GM12878 (cell line): ENCODE results near the gene DRAXIN. TPM values are rescaled to one million over a fixed set of nuclear protein-coding genes. Genes with fewer than 3 reads are reported as not detected.

Experiments used
- BACH1 ChIP-seq: fragments of 450-650 bp; IDR thresholded peaks from 2 replicates; pipeline ENCODE4 v1.6.1; 2017; ENCODE audit warnings: mild to moderate bottlenecking, borderline replicate concordance
- BRCA1 ChIP-seq: IDR thresholded peaks from 2 replicates; pipeline ENCODE4 v1.6.1; 2011; ENCODE audit warnings: low read depth, low read length, improper control_type of control experiment
- CHD4 ChIP-seq: fragments of 200-600 bp; sonication (generic); IDR thresholded peaks from 2 replicates; pipeline ENCODE4 v1.6.1; 2016; ENCODE audit warnings: mild to moderate bottlenecking
- EGR1 ChIP-seq, 2 experiments: IDR thresholded peaks; 1 replicate in 1 of 2; 2 replicates in 1 of 2; pipeline ENCODE4 v1.6.1; 2011 to 2012; ENCODE audit warnings: low read depth in 2 of 2, low read length in 2 of 2, borderline replicate concordance in 1 of 2, mild to moderate bottlenecking in 1 of 2, moderate library complexity in 1 of 2
- FOXM1 ChIP-seq: IDR thresholded peaks from 2 replicates; pipeline ENCODE4 v1.6.1; 2012; ENCODE audit warnings: low read depth, mild to moderate bottlenecking, inconsistent platforms, low read length, moderate library complexity
- IRF4 ChIP-seq: IDR thresholded peaks from 2 replicates; pipeline ENCODE4 v1.6.1; 2011; ENCODE audit warnings: low read depth, low read length
- MEF2B ChIP-seq: fragments of 450-650 bp; IDR thresholded peaks from 2 replicates; pipeline ENCODE4 v1.6.1; 2018; ENCODE audit warnings: mild to moderate bottlenecking, moderate library complexity; ENCODE audit not compliant: partially characterized antibody, poor library complexity, severe bottlenecking
- NFIC ChIP-seq: IDR thresholded peaks from 2 replicates; pipeline ENCODE4 v1.6.1; 2012; ENCODE audit warnings: low read depth, mild to moderate bottlenecking, inconsistent platforms, low read length, moderate library complexity
- PAX5 ChIP-seq: IDR thresholded peaks from 2 replicates; pipeline ENCODE4 v1.6.1; 2011; ENCODE audit warnings: low read depth, low read length, borderline replicate concordance
- POU2F2 ChIP-seq: IDR thresholded peaks from 3 replicates; pipeline ENCODE4 v1.6.1; 2011; ENCODE audit warnings: low read depth, mild to moderate bottlenecking, low read length, borderline replicate concordance
- SPI1 ChIP-seq: IDR thresholded peaks from 2 replicates; pipeline ENCODE4 v1.6.1; 2011; ENCODE audit warnings: low read depth, mild to moderate bottlenecking, low read length, moderate library complexity, borderline replicate concordance; ENCODE audit not compliant: insufficient read depth
- SREBF1 ChIP-seq: IDR thresholded peaks from 2 replicates; pipeline ENCODE4 v1.6.1; 2012; ENCODE audit warnings: mild to moderate bottlenecking, low read length
- TCF12 ChIP-seq: IDR thresholded peaks from 2 replicates; pipeline ENCODE4 v1.6.1; 2011; ENCODE audit warnings: low read depth, mild to moderate bottlenecking, low read length
- polyA plus RNA-seq, 11 experiments: library from polyadenylated mRNA; depleted of rRNA in 4 of 11; unstranded in 6 of 11; stranded (reverse) in 5 of 11; fragments of >200 nt; fragmentation: Nextera tagmentation in 4 of 11; fragmentation: Illumina TruSeq in 1 of 11; extraction: Ambion mirVana in 4 of 11; extraction: Trizol in 1 of 11; gene quantifications; 1 replicate in 1 of 11; 2 replicates in 10 of 11; pipeline versions ENCODE4 v1.2.1 to v1.2.3, GENCODE V29; 2011 to 2016; ENCODE audit warnings: inconsistent platforms in 2 of 11, missing spikeins in 2 of 11, low read depth in 1 of 11
- total RNA-seq, 4 experiments: library from RNA; depleted of rRNA in 3 of 4; stranded (reverse); fragments of >200 nt in 3 of 4; fragmentation: Illumina TruSeq in 1 of 4; extraction: Trizol in 1 of 4; gene quantifications; 2 replicates each; pipeline versions ENCODE4 v1.2.1 to v1.2.3, GENCODE V29; 2013 to 2021
- TF ChIP-seq, protein P1 (sequence below): fragments of 450-650 bp; IDR thresholded peaks from 2 replicates; pipeline ENCODE4 v1.6.1; 2017; ENCODE audit warnings: mild to moderate bottlenecking, moderate library complexity
- TF ChIP-seq, protein P2 (sequence below): IDR thresholded peaks from 2 replicates; pipeline ENCODE4 v1.6.1; 2012; ENCODE audit warnings: low read length, inconsistent platforms
- TF ChIP-seq, protein P3 (sequence below): fragments of 450-650 bp; IDR thresholded peaks from 2 replicates; pipeline ENCODE4 v1.6.1; 2017; ENCODE audit warnings: mild to moderate bottlenecking, low read depth, inconsistent platforms; ENCODE audit not compliant: poor library complexity, severe bottlenecking
- TF ChIP-seq, protein P4 (sequence below): IDR thresholded peaks from 2 replicates; pipeline ENCODE4 v1.6.1; 2012; ENCODE audit warnings: improper control_type of control experiment, low read depth, low read length; ENCODE audit not compliant: insufficient replicate concordance

DRAXIN gene
- total and polyA plus RNA-seq, 10 of the 15 experiments (the other 5 are each of a cell fraction or from before 2014, with no cell fraction given) = 0.01 to 0.05 (median 0.03) TPM; not detected in 3

DNA sequence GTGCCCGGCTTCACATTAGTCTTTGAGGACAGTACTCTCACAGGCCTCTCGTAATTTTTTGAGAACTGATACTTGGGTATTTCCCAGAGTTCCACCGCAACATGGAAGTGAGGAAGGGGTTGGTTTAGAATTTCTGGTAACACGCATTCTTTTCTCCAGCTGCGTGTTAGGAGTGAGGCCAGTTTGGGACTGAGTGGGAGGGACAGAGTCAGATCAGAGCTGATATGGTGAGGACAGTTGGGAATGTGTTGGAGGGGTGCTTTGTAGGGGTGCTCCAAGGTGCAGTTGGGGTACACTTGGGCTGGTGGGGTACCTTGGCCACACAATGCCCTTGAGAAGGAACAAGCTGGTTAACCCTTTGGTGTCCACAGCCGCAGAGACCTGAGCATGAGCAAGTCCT is 20.8 kb upstream of the DRAXIN start (continued):
- TF ChIP-seq, protein P1, sequence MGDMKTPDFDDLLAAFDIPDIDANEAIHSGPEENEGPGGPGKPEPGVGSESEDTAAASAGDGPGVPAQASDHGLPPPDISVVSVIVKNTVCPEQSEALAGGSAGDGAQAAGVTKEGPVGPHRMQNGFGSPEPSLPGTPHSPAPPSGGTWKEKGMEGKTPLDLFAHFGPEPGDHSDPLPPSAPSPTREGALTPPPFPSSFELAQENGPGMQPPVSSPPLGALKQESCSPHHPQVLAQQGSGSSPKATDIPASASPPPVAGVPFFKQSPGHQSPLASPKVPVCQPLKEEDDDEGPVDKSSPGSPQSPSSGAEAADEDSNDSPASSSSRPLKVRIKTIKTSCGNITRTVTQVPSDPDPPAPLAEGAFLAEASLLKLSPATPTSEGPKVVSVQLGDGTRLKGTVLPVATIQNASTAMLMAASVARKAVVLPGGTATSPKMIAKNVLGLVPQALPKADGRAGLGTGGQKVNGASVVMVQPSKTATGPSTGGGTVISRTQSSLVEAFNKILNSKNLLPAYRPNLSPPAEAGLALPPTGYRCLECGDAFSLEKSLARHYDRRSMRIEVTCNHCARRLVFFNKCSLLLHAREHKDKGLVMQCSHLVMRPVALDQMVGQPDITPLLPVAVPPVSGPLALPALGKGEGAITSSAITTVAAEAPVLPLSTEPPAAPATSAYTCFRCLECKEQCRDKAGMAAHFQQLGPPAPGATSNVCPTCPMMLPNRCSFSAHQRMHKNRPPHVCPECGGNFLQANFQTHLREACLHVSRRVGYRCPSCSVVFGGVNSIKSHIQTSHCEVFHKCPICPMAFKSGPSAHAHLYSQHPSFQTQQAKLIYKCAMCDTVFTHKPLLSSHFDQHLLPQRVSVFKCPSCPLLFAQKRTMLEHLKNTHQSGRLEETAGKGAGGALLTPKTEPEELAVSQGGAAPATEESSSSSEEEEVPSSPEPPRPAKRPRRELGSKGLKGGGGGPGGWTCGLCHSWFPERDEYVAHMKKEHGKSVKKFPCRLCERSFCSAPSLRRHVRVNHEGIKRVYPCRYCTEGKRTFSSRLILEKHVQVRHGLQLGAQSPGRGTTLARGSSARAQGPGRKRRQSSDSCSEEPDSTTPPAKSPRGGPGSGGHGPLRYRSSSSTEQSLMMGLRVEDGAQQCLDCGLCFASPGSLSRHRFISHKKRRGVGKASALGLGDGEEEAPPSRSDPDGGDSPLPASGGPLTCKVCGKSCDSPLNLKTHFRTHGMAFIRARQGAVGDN = 0 out of 2 replicates have a peak, but pooled peaks have one; percentile 51
- TF ChIP-seq SPI1 (peak; percentile 92), PAX5 (0 out of 2 replicates have a peak, but pooled peaks have one; percentile 17), IRF4 (peak; percentile 90), BRCA1 (no peak), POU2F2 (no peak), SREBF1 (no peak), TCF12 (peak; percentile 64; the same call in 1 of the 2 replicates), EGR1 (IDR thresholded peaks at IDR 0.05; ENCODE audit: borderline replicate concordance in 1 of 2, low read depth in 2 of 2, low read length in 2 of 2) (no peak), FOXM1 (peak; percentile 45; the same call in 1 of the 2 replicates), CHD4 (no peak), BACH1 (no peak; the same call in 1 of the 2 replicates), MEF2B (no peak), NFIC (peak; percentile 73; the same call in 1 of the 2 replicates)
- TF ChIP-seq, protein P2, sequence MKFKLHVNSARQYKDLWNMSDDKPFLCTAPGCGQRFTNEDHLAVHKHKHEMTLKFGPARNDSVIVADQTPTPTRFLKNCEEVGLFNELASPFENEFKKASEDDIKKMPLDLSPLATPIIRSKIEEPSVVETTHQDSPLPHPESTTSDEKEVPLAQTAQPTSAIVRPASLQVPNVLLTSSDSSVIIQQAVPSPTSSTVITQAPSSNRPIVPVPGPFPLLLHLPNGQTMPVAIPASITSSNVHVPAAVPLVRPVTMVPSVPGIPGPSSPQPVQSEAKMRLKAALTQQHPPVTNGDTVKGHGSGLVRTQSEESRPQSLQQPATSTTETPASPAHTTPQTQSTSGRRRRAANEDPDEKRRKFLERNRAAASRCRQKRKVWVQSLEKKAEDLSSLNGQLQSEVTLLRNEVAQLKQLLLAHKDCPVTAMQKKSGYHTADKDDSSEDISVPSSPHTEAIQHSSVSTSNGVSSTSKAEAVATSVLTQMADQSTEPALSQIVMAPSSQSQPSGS = no peak
- TF ChIP-seq, protein P3, sequence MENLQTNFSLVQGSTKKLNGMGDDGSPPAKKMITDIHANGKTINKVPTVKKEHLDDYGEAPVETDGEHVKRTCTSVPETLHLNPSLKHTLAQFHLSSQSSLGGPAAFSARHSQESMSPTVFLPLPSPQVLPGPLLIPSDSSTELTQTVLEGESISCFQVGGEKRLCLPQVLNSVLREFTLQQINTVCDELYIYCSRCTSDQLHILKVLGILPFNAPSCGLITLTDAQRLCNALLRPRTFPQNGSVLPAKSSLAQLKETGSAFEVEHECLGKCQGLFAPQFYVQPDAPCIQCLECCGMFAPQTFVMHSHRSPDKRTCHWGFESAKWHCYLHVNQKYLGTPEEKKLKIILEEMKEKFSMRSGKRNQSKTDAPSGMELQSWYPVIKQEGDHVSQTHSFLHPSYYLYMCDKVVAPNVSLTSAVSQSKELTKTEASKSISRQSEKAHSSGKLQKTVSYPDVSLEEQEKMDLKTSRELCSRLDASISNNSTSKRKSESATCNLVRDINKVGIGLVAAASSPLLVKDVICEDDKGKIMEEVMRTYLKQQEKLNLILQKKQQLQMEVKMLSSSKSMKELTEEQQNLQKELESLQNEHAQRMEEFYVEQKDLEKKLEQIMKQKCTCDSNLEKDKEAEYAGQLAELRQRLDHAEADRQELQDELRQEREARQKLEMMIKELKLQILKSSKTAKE = peak; percentile 23
- TF ChIP-seq, protein P4, sequence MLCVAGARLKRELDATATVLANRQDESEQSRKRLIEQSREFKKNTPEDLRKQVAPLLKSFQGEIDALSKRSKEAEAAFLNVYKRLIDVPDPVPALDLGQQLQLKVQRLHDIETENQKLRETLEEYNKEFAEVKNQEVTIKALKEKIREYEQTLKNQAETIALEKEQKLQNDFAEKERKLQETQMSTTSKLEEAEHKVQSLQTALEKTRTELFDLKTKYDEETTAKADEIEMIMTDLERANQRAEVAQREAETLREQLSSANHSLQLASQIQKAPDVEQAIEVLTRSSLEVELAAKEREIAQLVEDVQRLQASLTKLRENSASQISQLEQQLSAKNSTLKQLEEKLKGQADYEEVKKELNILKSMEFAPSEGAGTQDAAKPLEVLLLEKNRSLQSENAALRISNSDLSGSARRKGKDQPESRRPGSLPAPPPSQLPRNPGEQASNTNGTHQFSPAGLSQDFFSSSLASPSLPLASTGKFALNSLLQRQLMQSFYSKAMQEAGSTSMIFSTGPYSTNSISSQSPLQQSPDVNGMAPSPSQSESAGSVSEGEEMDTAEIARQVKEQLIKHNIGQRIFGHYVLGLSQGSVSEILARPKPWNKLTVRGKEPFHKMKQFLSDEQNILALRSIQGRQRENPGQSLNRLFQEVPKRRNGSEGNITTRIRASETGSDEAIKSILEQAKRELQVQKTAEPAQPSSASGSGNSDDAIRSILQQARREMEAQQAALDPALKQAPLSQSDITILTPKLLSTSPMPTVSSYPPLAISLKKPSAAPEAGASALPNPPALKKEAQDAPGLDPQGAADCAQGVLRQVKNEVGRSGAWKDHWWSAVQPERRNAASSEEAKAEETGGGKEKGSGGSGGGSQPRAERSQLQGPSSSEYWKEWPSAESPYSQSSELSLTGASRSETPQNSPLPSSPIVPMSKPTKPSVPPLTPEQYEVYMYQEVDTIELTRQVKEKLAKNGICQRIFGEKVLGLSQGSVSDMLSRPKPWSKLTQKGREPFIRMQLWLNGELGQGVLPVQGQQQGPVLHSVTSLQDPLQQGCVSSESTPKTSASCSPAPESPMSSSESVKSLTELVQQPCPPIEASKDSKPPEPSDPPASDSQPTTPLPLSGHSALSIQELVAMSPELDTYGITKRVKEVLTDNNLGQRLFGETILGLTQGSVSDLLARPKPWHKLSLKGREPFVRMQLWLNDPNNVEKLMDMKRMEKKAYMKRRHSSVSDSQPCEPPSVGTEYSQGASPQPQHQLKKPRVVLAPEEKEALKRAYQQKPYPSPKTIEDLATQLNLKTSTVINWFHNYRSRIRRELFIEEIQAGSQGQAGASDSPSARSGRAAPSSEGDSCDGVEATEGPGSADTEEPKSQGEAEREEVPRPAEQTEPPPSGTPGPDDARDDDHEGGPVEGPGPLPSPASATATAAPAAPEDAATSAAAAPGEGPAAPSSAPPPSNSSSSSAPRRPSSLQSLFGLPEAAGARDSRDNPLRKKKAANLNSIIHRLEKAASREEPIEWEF = no peak
